ENCODE data around the gene ZMYM2. TPM values are rescaled to one million over a fixed set of nuclear protein-coding genes. Genes with fewer than 3 reads are reported as not detected.

ZMYM2 gene
- polyA plus RNA-seq, 3 donors = 6.7 to 32.6 (median 8.5) TPM

DNA sequence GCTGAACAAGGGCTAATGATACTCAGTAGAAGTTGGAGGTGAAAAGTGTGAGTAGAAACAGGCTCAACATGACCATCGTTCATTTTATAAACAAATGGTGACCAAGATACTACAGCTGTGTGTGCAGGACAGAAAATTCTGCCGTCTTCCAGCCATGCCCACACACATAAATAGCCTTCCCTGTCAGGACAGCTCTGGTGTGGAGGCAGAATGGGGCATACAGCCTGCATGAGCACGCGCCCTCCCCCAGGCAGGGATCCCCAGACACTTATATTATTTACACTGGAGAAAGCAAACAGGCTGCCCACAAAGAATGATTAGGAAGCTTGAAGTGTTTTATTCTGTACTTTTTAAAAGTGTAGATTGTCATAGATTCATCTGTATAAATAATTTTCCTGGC, 182.0 kb downstream of the ZMYM2 start:
- Mint-ChIP-seq H3K27ac (no peak overlapping the region), H3K36me3 (peaks cover 0 to 5% of the 10 kb centered on the region in 2 donors), H3K27me3 (ENCODE audit: low read depth in 3 of 3) (peaks cover 58 to 80% (median 72%) of the 10 kb centered on the region in 3 donors), H3K4me3 (peak overlapping the region in 1 of 2 donors; percentile 35), H3K4me1 (peaks cover 10% of the 10 kb centered on the region), H3K9me3 (peaks cover 0 to 8% (median 4%) of the 10 kb centered on the region in 7 donors)
- no CpG with 5 or more reads among the region's 4 CpGs for WGBS (ENCODE audit: insufficient coverage)
- Histone ChIP-seq H3K4me2 (replicated peaks; ENCODE audit: extremely low read depth, low read length, poor library complexity, severe bottlenecking) (no peak overlapping the region), H3K27me3 (ENCODE audit: control insufficient read depth in 2 of 2, insufficient read depth in 2 of 2, low read length in 2 of 2) (peaks cover 36 to 82% of the 10 kb centered on the region in 2 donors), H2AFZ (ENCODE audit: insufficient read depth, low read depth, low read length, poor library complexity, severe bottlenecking) (no peak overlapping the region), H4K20me1 (ENCODE audit: insufficient read depth, low read length) (no peaks in the 10 kb centered on the region), H3K36me3 (replicated peaks in 1 of 2; ENCODE audit: control insufficient read depth in 1 of 2, insufficient read depth in 2 of 2, low read length in 2 of 2) (no peaks in the 10 kb centered on the region), H3K79me2 (ENCODE audit: insufficient read depth, low read length) (no peaks in the 10 kb centered on the region), H3K27ac (ENCODE audit: low read depth in 1 of 2, low read length in 2 of 2) (no peak overlapping the region), H3K9me3 (replicated peaks in 1 of 2; ENCODE audit: control insufficient read depth in 1 of 2, insufficient read depth in 1 of 2, low read length in 2 of 2) (peaks cover 0 to 5% of the 10 kb centered on the region in 2 donors), H3K4me1 (ENCODE audit: control insufficient read depth in 1 of 2, insufficient read depth in 2 of 2, low read length in 2 of 2) (peaks cover 5 to 7% of the 10 kb centered on the region in 2 donors), H3K9ac (ENCODE audit: insufficient read depth, low read length, poor library complexity, severe bottlenecking) (no peak overlapping the region), H3K4me3 (replicated peaks in 1 of 3; ENCODE audit: low read depth in 2 of 3, low read length in 3 of 3) (no peak overlapping the region)
- intact Hi-C loops (cut with micrococcal nuclease) = no loop called here
- DNase-seq = no peak
- TF ChIP-seq CTCF (IDR thresholded peaks at IDR 0.05) = no peak

Other genes with a start within 250 kb of the ZMYM2 start
- gene PSPC1, start 175.8 kb upstream of the ZMYM2 start, polyA plus RNA-seq = 10 to 100 TPM; 17.3 to 34.4 (median 19.4) TPM
- 10 to 100 TPM; 11.1 to 13.2 (median 11.1) TPM for gene ZMYM5, start 95.1 kb upstream of the ZMYM2 start, polyA plus RNA-seq
- not detected for gene GJA3, start 202.3 kb downstream of the ZMYM2 start, polyA plus RNA-seq
- under 1 TPM in 1 of 3 donors, not detected in 2; 0.41 TPM for gene GJB2, start 234.2 kb downstream of the ZMYM2 start, polyA plus RNA-seq